Uterus (tissue), 4 donors: ENCODE data around the gene TRMU. TPM values are rescaled to one million over a fixed set of nuclear protein-coding genes. Genes with fewer than 3 reads are reported as not detected.

ENCODE experiments used
- DNase-seq, 2 donors: peaks; one replicate each; pipeline ENCODE4 v3.0.0-alpha.2; 2019 to 2020
- H3K27ac ChIP-seq, 2 donors: fragments of 200-600 bp; sonication (generic); 1 replicate in 1 of 2; 2 replicates in 1 of 2; pipeline ENCODE4 v1.5.1; 2016 to 2018
- H3K27me3 ChIP-seq, 2 donors: fragments of 200-600 bp; sonication (generic); one replicate each; pipeline ENCODE4 v1.5.1; 2018 to 2019; ENCODE audit warnings: control low read depth in 1 of 2
- H3K36me3 ChIP-seq, 2 donors: fragments of 200-600 bp; sonication (generic); one replicate each; pipeline ENCODE4 v1.5.1; 2019; ENCODE audit warnings: control low read depth in 1 of 2
- H3K4me1 ChIP-seq, 2 donors: fragments of 200-600 bp; sonication (generic); one replicate each; pipeline ENCODE4 v1.5.1; 2018 to 2019; ENCODE audit warnings: control low read depth in 1 of 2
- H3K4me3 ChIP-seq, 2 donors: fragments of 200-600 bp; sonication (generic); 1 replicate in 1 of 2; 2 replicates in 1 of 2; pipeline ENCODE4 v1.5.1; 2018 to 2019; ENCODE audit warnings: mild to moderate bottlenecking in 1 of 2
- H3K9me3 ChIP-seq, 2 donors: fragments of 200-600 bp; sonication (generic); one replicate each; pipeline ENCODE4 v1.5.1; 2019; ENCODE audit warnings: control low read depth in 1 of 2
- POLR2A ChIP-seq, 2 donors: fragments of 450-650 bp; IDR thresholded peaks; one replicate each; pipeline ENCODE4 v1.6.1; 2016; ENCODE audit warnings: antibody characterized with exemption in 2 of 2, mild to moderate bottlenecking in 1 of 2, moderate library complexity in 1 of 2
- intact Hi-C: fragments of 100-400 bp; cut with DNase I; formaldehyde crosslinking; loops from one replicate; pipeline ENCODE4 v1.15.1; 2023; ENCODE audit warnings: low total_unique reads
- total RNA-seq, 4 donors: library from RNA; depleted of rRNA in 3 of 4; stranded (reverse); fragments of >200 nt in 3 of 4; gene quantifications; one replicate each; pipeline versions ENCODE4 v1.1.0 to v1.2.4, GENCODE V29; 2014 to 2023
- TF ChIP-seq, protein P1 (sequence below), 4 experiments: fragments of 200-600 bp in 2 of 4; fragments of 450-650 bp in 2 of 4; sonication (generic) in 2 of 4; IDR thresholded peaks; one replicate each; pipeline ENCODE4 v1.5.1; 2016 to 2019; ENCODE audit warnings: antibody characterized with exemption in 4 of 4, mild to moderate bottlenecking in 2 of 4, moderate library complexity in 1 of 4
- donor health status: DM: yes; HTN: yes; CAD: no.

Gene TRMU
- total RNA-seq, 4 donors from 2014 or later = 14.1 to 52.5 (median 31.2) TPM

GRCh38 chr22:46296257-46297150 lies 39.0 kb upstream of the TRMU start, which contains the start of gene GTSE1:
Gene GTSE1, plus strand, starts transcription at chr22:46296870. Its CDS starts 531 bp downstream, at chr22:46297401.
- Histone ChIP-seq H3K27me3 (no peaks in the 10 kb centered on the region), H3K36me3 (no peaks in the 10 kb centered on the region), H3K4me3 (peak within 1 kb of the TSS; percentile 58 to 65), H3K27ac (peak within 1 kb of the TSS; percentile 84 to 85), H3K9me3 (no peaks in the 10 kb centered on the region), H3K4me1 (peaks cover 0 to 10% of the 10 kb centered on the region in 2 donors)
- peak; percentile 96 to 97 for DNase-seq
- TF ChIP-seq, protein P1, sequence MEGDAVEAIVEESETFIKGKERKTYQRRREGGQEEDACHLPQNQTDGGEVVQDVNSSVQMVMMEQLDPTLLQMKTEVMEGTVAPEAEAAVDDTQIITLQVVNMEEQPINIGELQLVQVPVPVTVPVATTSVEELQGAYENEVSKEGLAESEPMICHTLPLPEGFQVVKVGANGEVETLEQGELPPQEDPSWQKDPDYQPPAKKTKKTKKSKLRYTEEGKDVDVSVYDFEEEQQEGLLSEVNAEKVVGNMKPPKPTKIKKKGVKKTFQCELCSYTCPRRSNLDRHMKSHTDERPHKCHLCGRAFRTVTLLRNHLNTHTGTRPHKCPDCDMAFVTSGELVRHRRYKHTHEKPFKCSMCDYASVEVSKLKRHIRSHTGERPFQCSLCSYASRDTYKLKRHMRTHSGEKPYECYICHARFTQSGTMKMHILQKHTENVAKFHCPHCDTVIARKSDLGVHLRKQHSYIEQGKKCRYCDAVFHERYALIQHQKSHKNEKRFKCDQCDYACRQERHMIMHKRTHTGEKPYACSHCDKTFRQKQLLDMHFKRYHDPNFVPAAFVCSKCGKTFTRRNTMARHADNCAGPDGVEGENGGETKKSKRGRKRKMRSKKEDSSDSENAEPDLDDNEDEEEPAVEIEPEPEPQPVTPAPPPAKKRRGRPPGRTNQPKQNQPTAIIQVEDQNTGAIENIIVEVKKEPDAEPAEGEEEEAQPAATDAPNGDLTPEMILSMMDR (IDR thresholded peaks at IDR 0.05) = peak; percentile 15 to 45 (median 28)
- TF ChIP-seq POLR2A (IDR thresholded peaks at IDR 0.05) = peak; percentile 9 to 47
- intact Hi-C loops = no loop called here

DNA sequence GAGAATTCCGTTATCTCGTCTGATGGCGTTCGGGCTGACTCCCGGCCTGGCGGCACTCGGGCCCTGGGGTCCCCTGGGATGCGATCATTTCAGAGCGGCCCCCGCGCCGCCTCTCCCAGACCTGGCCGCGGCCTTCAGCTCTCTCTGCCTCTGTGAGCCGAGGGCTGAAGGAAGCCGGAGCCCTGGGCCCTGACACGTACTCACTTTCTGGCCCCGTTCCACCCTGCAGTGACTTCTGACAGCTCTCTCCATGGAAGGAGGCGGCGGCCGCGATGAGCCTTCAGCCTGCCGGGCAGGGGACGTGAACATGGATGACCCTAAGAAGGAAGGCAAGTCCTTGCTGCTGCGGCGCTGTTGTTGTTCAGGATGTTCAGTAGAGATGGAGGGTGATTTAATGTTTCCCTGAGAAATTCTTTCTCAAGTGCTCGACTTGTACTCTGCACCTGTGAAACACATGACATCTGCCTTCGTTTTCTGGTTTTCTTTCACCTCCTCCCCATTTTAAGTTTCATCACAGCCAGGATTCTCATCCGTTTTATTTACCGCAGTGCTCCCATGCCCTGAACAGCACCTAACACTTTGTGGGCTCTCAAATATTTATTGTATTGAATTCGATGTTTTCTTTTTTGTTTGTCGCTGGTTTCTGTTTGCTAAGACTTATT lies 38.2 kb upstream of the TRMU start:
- H3K9me3 ChIP-seq = no peaks in the 10 kb centered on the region
- peaks cover 0 to 10% of the 10 kb centered on the region in 2 donors for H3K4me1 ChIP-seq
- intact Hi-C loops = no loop called here
- no peaks in the 10 kb centered on the region for H3K36me3 ChIP-seq
- peak in 1 of 2 donors; percentile 32 for DNase-seq
- no peaks in the 10 kb centered on the region for H3K27me3 ChIP-seq
- H3K27ac ChIP-seq = no peak overlapping the region
- TF ChIP-seq POLR2A (IDR thresholded peaks at IDR 0.05) = no peak
- TF ChIP-seq, protein P1 (IDR thresholded peaks at IDR 0.05) = no peak
- peak overlapping the region; percentile 58 to 65 for H3K4me3 ChIP-seq

- no peak for TF ChIP-seq POLR2A (IDR thresholded peaks at IDR 0.05)
- TF ChIP-seq, protein P1 (IDR thresholded peaks at IDR 0.05) = no peak
- Histone ChIP-seq H3K9me3 (no peaks in the 10 kb centered on the region), H3K27ac (no peak overlapping the region), H3K36me3 (no peaks in the 10 kb centered on the region), H3K4me3 (no peak overlapping the region), H3K27me3 (no peaks in the 10 kb centered on the region), H3K4me1 (peaks cover 0 to 10% of the 10 kb centered on the region in 2 donors)
- intact Hi-C loops = no loop called here
- DNase-seq = no peak
Measured at GRCh38 chr22:46299101-46299500, 36.4 kb upstream of the TRMU start.

GRCh38 chr22:46300491-46300890 lies 35.0 kb upstream of the TRMU start:
- H3K9me3 ChIP-seq = no peaks in the 10 kb centered on the region
- TF ChIP-seq POLR2A (IDR thresholded peaks at IDR 0.05) = no peak
- TF ChIP-seq, protein P1 (IDR thresholded peaks at IDR 0.05) = no peak
- H3K27ac ChIP-seq = no peak overlapping the region
- peaks cover 0 to 10% of the 10 kb centered on the region in 2 donors for H3K4me1 ChIP-seq
- H3K4me3 ChIP-seq = no peak overlapping the region
- intact Hi-C loops = no loop called here
- no peaks in the 10 kb centered on the region for H3K27me3 ChIP-seq
- no peak for DNase-seq
- no peaks in the 10 kb centered on the region for H3K36me3 ChIP-seq
